ENCODE data around the gene HIVEP3.

HIVEP3 gene

GRCh38 chr1:41762777-41763176 lies 155.9 kb downstream of the HIVEP3 start:
- TF ChIP-seq CTCF (IDR thresholded peaks at IDR 0.05; ENCODE audit: low read depth, low read length), result no peak
- no peak for DNase-seq (ENCODE audit: extremely low read depth, low read depth)

DNA sequence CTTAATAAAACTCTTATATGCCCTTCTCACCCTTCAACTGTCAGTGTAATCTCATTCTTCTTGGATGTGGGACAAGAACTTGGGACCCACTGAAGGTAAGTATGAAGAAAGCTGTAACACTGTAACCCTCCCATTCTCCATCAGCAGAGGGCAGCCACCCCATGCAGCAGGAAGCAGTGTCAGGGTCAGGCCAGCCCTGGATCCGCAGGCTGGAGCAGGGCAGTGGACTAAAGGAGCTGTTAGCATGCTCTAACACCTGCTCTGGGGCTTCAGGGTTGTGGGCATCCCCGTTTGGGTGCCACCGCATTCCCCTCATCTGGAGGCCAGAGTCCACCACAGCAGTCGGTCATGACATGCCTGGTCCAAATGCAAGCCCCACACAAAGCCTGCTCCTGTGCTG lies 156.5 kb downstream of the HIVEP3 start:
- TF ChIP-seq CTCF (IDR thresholded peaks at IDR 0.05; ENCODE audit: low read depth, low read length), result no peak; the same call in 1 of the 2 replicates
- DNase-seq (ENCODE audit: extremely low read depth, low read depth), result no peak

GRCh38 chr1:41758904-41759548 lies 159.7 kb downstream of the HIVEP3 start:
- DNase-seq (ENCODE audit: extremely low read depth, low read depth), result peak; percentile 71
- no peak for TF ChIP-seq CTCF (IDR thresholded peaks at IDR 0.05; ENCODE audit: low read depth, low read length)

DNA sequence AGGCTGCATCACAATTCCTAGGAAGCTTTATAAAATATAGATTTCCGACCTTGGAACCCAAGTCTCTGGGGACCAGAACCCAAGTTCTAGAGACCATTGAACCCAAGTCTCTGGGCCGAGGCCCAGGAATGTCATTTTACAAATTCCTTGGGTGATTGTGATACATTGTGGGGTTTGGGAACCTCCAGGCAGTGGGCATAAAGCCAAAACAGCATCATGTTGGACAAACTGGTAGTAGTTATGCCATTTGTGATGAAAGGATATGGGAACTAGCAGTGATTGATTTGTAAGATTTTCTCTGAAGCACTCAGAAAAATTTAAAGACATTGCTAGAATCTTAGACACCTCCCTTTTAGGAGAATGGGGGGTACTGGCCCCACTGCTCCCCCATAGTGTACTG lies 160.2 kb downstream of the HIVEP3 start:
- no peak for DNase-seq (ENCODE audit: extremely low read depth, low read depth)
- TF ChIP-seq CTCF (IDR thresholded peaks at IDR 0.05; ENCODE audit: low read depth, low read length), result no peak

DNA sequence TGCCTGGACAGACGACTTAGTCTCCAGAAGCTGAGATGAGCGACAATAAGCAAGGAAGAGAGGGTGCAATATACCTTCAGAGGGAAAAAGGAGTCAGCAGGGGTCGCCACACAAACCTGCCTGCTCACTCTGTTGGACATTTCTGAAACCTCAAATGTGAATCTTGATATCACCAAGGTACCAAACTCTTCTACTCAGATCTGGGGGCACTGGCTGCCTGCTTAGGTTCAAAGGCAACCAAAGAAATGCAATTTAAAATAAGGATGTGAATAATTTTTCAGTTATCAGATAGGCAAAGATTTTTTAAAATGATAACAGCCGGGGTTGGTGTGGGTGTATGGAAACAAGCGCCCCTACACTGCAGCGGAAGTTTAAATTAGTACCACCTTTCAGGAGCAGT lies 164.2 kb downstream of the HIVEP3 start:
- DNase-seq (ENCODE audit: extremely low read depth, low read depth), result no peak
- TF ChIP-seq CTCF (IDR thresholded peaks at IDR 0.05; ENCODE audit: low read depth, low read length), result no peak; the same call in 1 of the 2 replicates

- TF ChIP-seq CTCF (IDR thresholded peaks at IDR 0.05; ENCODE audit: low read depth, low read length), result no peak
- DNase-seq (ENCODE audit: extremely low read depth, low read depth), result no peak
Measured at GRCh38 chr1:41752514-41753170, 166.1 kb downstream of the HIVEP3 start.

- no peak for DNase-seq (ENCODE audit: extremely low read depth, low read depth)
- no peak for TF ChIP-seq CTCF (IDR thresholded peaks at IDR 0.05; ENCODE audit: low read depth, low read length)
Measured at GRCh38 chr1:41751804-41752513, 166.8 kb downstream of the HIVEP3 start.

Data from AG09319 (cell line).